GM12892 (cell line): ENCODE measurements around the gene SOX5.

Source experiments
- POLR2A ChIP-seq: IDR thresholded peaks from 2 replicates; pipeline ENCODE4 v1.6.1; 2011; ENCODE audit warnings: low read depth, low read length, control low read depth
- POLR2AphosphoS5 ChIP-seq: IDR thresholded peaks from 2 replicates; pipeline ENCODE4 v1.6.1; 2011; ENCODE audit warnings: low read depth, low read length, control low read depth

DNA sequence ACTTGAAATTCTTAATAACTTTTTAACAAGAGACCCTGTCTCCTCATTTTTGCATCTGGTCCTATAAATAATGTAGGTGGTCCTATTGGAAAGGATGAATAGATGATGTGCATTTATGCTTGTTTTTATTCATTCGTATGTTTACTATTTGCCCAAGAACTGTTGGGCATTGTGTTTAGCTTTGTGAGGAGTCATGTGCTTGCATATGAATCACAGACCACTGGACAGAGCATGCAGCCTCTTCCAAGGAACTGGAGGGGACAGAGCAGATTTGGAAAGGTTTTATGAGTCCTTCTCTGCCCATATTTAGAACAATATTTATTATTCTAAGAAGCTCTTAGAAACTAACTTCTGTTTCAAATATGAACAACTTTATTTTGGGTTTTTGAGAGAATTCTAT is 414.0 kb downstream of the SOX5 start:
- TF ChIP-seq POLR2A (no peak), POLR2AphosphoS5 (no peak)
